Stimulated activated CD4-positive, alpha-beta T cell treated with anti-CD3 and anti-CD28 coated beads, Interleukin-15, amount 100 ng/mL, for 1 hour (primary cell): ENCODE data around the gene OR2C1.

Experiments
- DNase-seq, 2 donors: peaks; one replicate each; pipeline ENCODE4 v3.0.0-alpha.2; 2020; ENCODE audit warnings: low read depth in 1 of 2, low spot score in 1 of 2

Gene OR2C1

DNA sequence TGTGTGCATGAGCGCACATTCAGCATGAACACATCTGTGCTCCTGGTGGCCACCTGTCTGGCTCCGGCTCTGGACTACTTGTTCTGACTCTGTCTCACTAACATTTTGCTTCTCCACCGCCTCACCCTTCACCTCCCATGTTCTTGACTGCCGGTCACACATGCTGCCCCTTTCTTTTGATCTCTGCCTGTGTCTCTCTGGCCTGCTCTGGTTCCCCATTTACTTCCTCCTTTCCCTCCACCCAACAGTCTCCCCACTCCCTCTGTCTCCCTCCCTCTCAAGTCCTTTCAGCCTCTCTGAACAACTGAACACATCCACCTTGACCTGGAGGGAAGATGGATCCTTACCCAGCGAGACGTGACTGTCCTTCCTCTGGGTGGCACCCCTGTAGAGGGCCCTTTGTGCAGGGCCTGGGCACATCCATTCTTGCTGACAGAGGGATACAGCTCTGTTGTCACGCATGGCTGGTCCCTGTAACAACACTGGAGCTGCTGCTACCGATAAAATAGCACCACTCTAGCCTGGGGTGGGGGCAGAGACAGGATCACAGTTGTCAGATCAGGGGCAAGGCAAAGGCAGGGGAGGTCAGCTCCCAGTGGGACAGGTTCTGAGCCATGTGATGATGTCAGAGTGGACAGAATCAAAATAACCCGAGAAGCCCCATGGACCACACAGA is 34.1 kb downstream of the OR2C1 start:
- no peak for DNase-seq

GRCh38 chr16:3400446-3400778 is 44.7 kb downstream of the OR2C1 start:
- DNase-seq: no peak

- DNase-seq: peak; percentile 94 to 96
Measured at GRCh38 chr16:3400779-3401688, 45.3 kb downstream of the OR2C1 start, which contains the start of the genes ZNF174 and ZSCAN32. Gene ZNF174 (plus strand): TSS chr16:3401215. CDS start chr16:3402005, 790 bp downstream. Gene ZSCAN32 (minus strand): TSS chr16:3401004. CDS start chr16:3397557, 3,447 bp downstream.

- no peak for DNase-seq
Measured at GRCh38 chr16:3401719-3402397, 46.2 kb downstream of the OR2C1 start.
